Suprapubic skin (tissue), 4 donors: ENCODE results near the gene PRSS56.

Source experiments
- EP300 ChIP-seq: sonication (generic); formaldehyde crosslinking; IDR thresholded peaks from one replicate; pipeline ENCODE4 v1.6.1; 2017; ENCODE audit warnings: antibody characterized with exemption
- POLR2A ChIP-seq, 2 donors: fragments of 450-650 bp; IDR thresholded peaks; one replicate each; pipeline ENCODE4 v1.6.1; 2017; ENCODE audit warnings: antibody characterized with exemption in 2 of 2, mild to moderate bottlenecking in 2 of 2, moderate library complexity in 2 of 2
- POLR2AphosphoS5 ChIP-seq, 3 donors: sonication (generic); formaldehyde crosslinking; IDR thresholded peaks; one replicate each; pipeline ENCODE4 v1.6.1; 2017; ENCODE audit warnings: antibody characterized with exemption in 3 of 3
- TF ChIP-seq, protein P1 (sequence below), 2 donors: fragments of 200-600 bp in 1 of 2; fragments of 450-650 bp in 1 of 2; sonication (generic) in 1 of 2; IDR thresholded peaks; one replicate each; pipeline ENCODE4 v1.5.1; 2016 to 2019; ENCODE audit warnings: antibody characterized with exemption in 2 of 2, mild to moderate bottlenecking in 1 of 2, moderate library complexity in 1 of 2

GRCh38 chr2:232520489-232520888, 301 bp downstream of the PRSS56 start:
- TF ChIP-seq, protein P1, sequence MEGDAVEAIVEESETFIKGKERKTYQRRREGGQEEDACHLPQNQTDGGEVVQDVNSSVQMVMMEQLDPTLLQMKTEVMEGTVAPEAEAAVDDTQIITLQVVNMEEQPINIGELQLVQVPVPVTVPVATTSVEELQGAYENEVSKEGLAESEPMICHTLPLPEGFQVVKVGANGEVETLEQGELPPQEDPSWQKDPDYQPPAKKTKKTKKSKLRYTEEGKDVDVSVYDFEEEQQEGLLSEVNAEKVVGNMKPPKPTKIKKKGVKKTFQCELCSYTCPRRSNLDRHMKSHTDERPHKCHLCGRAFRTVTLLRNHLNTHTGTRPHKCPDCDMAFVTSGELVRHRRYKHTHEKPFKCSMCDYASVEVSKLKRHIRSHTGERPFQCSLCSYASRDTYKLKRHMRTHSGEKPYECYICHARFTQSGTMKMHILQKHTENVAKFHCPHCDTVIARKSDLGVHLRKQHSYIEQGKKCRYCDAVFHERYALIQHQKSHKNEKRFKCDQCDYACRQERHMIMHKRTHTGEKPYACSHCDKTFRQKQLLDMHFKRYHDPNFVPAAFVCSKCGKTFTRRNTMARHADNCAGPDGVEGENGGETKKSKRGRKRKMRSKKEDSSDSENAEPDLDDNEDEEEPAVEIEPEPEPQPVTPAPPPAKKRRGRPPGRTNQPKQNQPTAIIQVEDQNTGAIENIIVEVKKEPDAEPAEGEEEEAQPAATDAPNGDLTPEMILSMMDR (IDR thresholded peaks at IDR 0.05), result no peak
- TF ChIP-seq POLR2A (IDR thresholded peaks at IDR 0.05), result no peak
- no peak for TF ChIP-seq POLR2AphosphoS5 (IDR thresholded peaks at IDR 0.05)
- TF ChIP-seq EP300, result no peak
